ENCODE results near the gene SEMA3B.
A peak's percentile ranks its signal among the peaks of the same experiment; 100 is the strongest.
"Not testable (repeated sequence)": the region's sequence is repeated elsewhere in the genome, so short reads cannot be mapped to it uniquely, and the experiment has no call there.

SEMA3B gene

GRCh38 chr3:50241163-50241562 is 27.8 kb upstream of the SEMA3B start:
- peaks cover 80% of the 10 kb centered on the region for H3K4me1 ChIP-seq (ENCODE audit: control insufficient read depth, insufficient read depth, low read length)
- H3K9ac ChIP-seq (ENCODE audit: low read length): no peak overlapping the region

GRCh38 chr3:50241713-50242380 is 27.1 kb upstream of the SEMA3B start:
- Histone ChIP-seq H3K9ac (ENCODE audit: low read length) (peak overlapping the region; percentile 7), H3K9me3 (ENCODE audit: control insufficient read depth, low read length) (no peaks in the 10 kb centered on the region), H3K4me1 (ENCODE audit: control insufficient read depth, insufficient read depth, low read length) (peaks cover 81% of the 10 kb centered on the region), H3K4me3 (ENCODE audit: low read length) (no peak overlapping the region), H3K27me3 (ENCODE audit: control insufficient read depth, insufficient read depth, low read length) (peaks cover 9% of the 10 kb centered on the region), H3K36me3 (ENCODE audit: control insufficient read depth, insufficient read depth, low read length) (no peaks in the 10 kb centered on the region)

More at GRCh38 chr3:50241163-50241562, 27.8 kb upstream of the SEMA3B start:
- no peak overlapping the region for H3K4me3 ChIP-seq (ENCODE audit: low read length)
- H3K9me3 ChIP-seq (ENCODE audit: control insufficient read depth, low read length): no peaks in the 10 kb centered on the region
- no peaks in the 10 kb centered on the region for H3K36me3 ChIP-seq (ENCODE audit: control insufficient read depth, insufficient read depth, low read length)
- H3K27me3 ChIP-seq (ENCODE audit: control insufficient read depth, insufficient read depth, low read length): peaks cover 12% of the 10 kb centered on the region

- H3K9ac ChIP-seq (ENCODE audit: low read length): peak overlapping the region; percentile 7
These were observed 26.6 kb upstream of the SEMA3B start for GRCh38 chr3:50242381-50242770.

GRCh38 chr3:50242851-50243542 is 25.9 kb upstream of the SEMA3B start:
- Histone ChIP-seq H3K9me3 (ENCODE audit: control insufficient read depth, low read length) (no peaks in the 10 kb centered on the region), H3K4me3 (ENCODE audit: low read length) (no peak overlapping the region), H3K36me3 (ENCODE audit: control insufficient read depth, insufficient read depth, low read length) (no peaks in the 10 kb centered on the region), H3K4me1 (ENCODE audit: control insufficient read depth, insufficient read depth, low read length) (peaks cover 81% of the 10 kb centered on the region), H3K27me3 (ENCODE audit: control insufficient read depth, insufficient read depth, low read length) (no peaks in the 10 kb centered on the region), H3K9ac (ENCODE audit: low read length) (peak overlapping the region; percentile 7)

More at GRCh38 chr3:50242381-50242770, 26.6 kb upstream of the SEMA3B start:
- Histone ChIP-seq H3K9me3 (ENCODE audit: control insufficient read depth, low read length) (no peaks in the 10 kb centered on the region), H3K36me3 (ENCODE audit: control insufficient read depth, insufficient read depth, low read length) (no peaks in the 10 kb centered on the region), H3K4me1 (ENCODE audit: control insufficient read depth, insufficient read depth, low read length) (peaks cover 81% of the 10 kb centered on the region), H3K4me3 (ENCODE audit: low read length) (no peak overlapping the region), H3K27me3 (ENCODE audit: control insufficient read depth, insufficient read depth, low read length) (peaks cover 4% of the 10 kb centered on the region)

- H3K27me3 ChIP-seq (ENCODE audit: control insufficient read depth, insufficient read depth, low read length): no peaks in the 10 kb centered on the region
- H3K4me3 ChIP-seq (ENCODE audit: low read length): no peak overlapping the region
These were observed 25.4 kb upstream of the SEMA3B start for GRCh38 chr3:50243543-50243895.

GRCh38 chr3:50244813-50245212 is 24.1 kb upstream of the SEMA3B start:
- H3K36me3 ChIP-seq (ENCODE audit: control insufficient read depth, insufficient read depth, low read length); H3K27me3 ChIP-seq (ENCODE audit: control insufficient read depth, insufficient read depth, low read length); H3K9me3 ChIP-seq (ENCODE audit: control insufficient read depth, low read length); H3K4me3 ChIP-seq (ENCODE audit: low read length): not testable (repeated sequence)
- H3K4me1 ChIP-seq (ENCODE audit: control insufficient read depth, insufficient read depth, low read length): peaks cover 81% of the 10 kb centered on the region
- peak overlapping the region; percentile 16 for H3K9ac ChIP-seq (ENCODE audit: low read length)

More at GRCh38 chr3:50243543-50243895, 25.4 kb upstream of the SEMA3B start:
- Histone ChIP-seq H3K9me3 (ENCODE audit: control insufficient read depth, low read length) (no peaks in the 10 kb centered on the region), H3K36me3 (ENCODE audit: control insufficient read depth, insufficient read depth, low read length) (no peaks in the 10 kb centered on the region), H3K9ac (ENCODE audit: low read length) (no peak overlapping the region), H3K4me1 (ENCODE audit: control insufficient read depth, insufficient read depth, low read length) (peaks cover 81% of the 10 kb centered on the region)

GRCh38 chr3:50245251-50245745 is 23.6 kb upstream of the SEMA3B start:
- Histone ChIP-seq H3K4me1 (ENCODE audit: control insufficient read depth, insufficient read depth, low read length) (peaks cover 85% of the 10 kb centered on the region), H3K9ac (ENCODE audit: low read length) (peak overlapping the region; percentile 69), H3K4me3 (ENCODE audit: low read length) (no peak overlapping the region), H3K9me3 (ENCODE audit: control insufficient read depth, low read length) (no peaks in the 10 kb centered on the region), H3K27me3 (ENCODE audit: control insufficient read depth, insufficient read depth, low read length) (no peaks in the 10 kb centered on the region), H3K36me3 (ENCODE audit: control insufficient read depth, insufficient read depth, low read length) (no peaks in the 10 kb centered on the region)

- Histone ChIP-seq H3K9ac (ENCODE audit: low read length) (peak overlapping the region; percentile 69), H3K36me3 (ENCODE audit: control insufficient read depth, insufficient read depth, low read length) (no peaks in the 10 kb centered on the region), H3K27me3 (ENCODE audit: control insufficient read depth, insufficient read depth, low read length) (no peaks in the 10 kb centered on the region), H3K4me3 (ENCODE audit: low read length) (peak overlapping the region; percentile 68), H3K9me3 (ENCODE audit: control insufficient read depth, low read length) (no peaks in the 10 kb centered on the region), H3K4me1 (ENCODE audit: control insufficient read depth, insufficient read depth, low read length) (peaks cover 89% of the 10 kb centered on the region)
These were observed 23.0 kb upstream of the SEMA3B start for GRCh38 chr3:50245831-50246516.

- H3K9ac ChIP-seq (ENCODE audit: low read length): peak overlapping the region; percentile 69
- peak overlapping the region; percentile 68 for H3K4me3 ChIP-seq (ENCODE audit: low read length)
- no peaks in the 10 kb centered on the region for H3K27me3 ChIP-seq (ENCODE audit: control insufficient read depth, insufficient read depth, low read length)
- no peaks in the 10 kb centered on the region for H3K36me3 ChIP-seq (ENCODE audit: control insufficient read depth, insufficient read depth, low read length)
- no peaks in the 10 kb centered on the region for H3K9me3 ChIP-seq (ENCODE audit: control insufficient read depth, low read length)
- peaks cover 88% of the 10 kb centered on the region for H3K4me1 ChIP-seq (ENCODE audit: control insufficient read depth, insufficient read depth, low read length)
These were observed 22.4 kb upstream of the SEMA3B start for GRCh38 chr3:50246517-50246954.

- no peaks in the 10 kb centered on the region for H3K27me3 ChIP-seq (ENCODE audit: control insufficient read depth, insufficient read depth, low read length)
- H3K36me3 ChIP-seq (ENCODE audit: control insufficient read depth, insufficient read depth, low read length): no peaks in the 10 kb centered on the region
- peak overlapping the region; percentile 36 for H3K9ac ChIP-seq (ENCODE audit: low read length)
- H3K9me3 ChIP-seq (ENCODE audit: control insufficient read depth, low read length): no peaks in the 10 kb centered on the region
- H3K4me3 ChIP-seq (ENCODE audit: low read length): no peak overlapping the region
- H3K4me1 ChIP-seq (ENCODE audit: control insufficient read depth, insufficient read depth, low read length): peaks cover 78% of the 10 kb centered on the region
These were observed 20.6 kb upstream of the SEMA3B start for GRCh38 chr3:50248387-50248786.

- H3K4me3 ChIP-seq (ENCODE audit: low read length): no peak overlapping the region
- H3K9me3 ChIP-seq (ENCODE audit: control insufficient read depth, low read length): no peaks in the 10 kb centered on the region
- no peaks in the 10 kb centered on the region for H3K27me3 ChIP-seq (ENCODE audit: control insufficient read depth, insufficient read depth, low read length)
- no peaks in the 10 kb centered on the region for H3K36me3 ChIP-seq (ENCODE audit: control insufficient read depth, insufficient read depth, low read length)
- peak overlapping the region; percentile 36 for H3K9ac ChIP-seq (ENCODE audit: low read length)
- H3K4me1 ChIP-seq (ENCODE audit: control insufficient read depth, insufficient read depth, low read length): peaks cover 72% of the 10 kb centered on the region
These were observed 19.5 kb upstream of the SEMA3B start for GRCh38 chr3:50249457-50249856.

GRCh38 chr3:50250514-50250913 is 18.4 kb upstream of the SEMA3B start:
- peaks cover 71% of the 10 kb centered on the region for H3K4me1 ChIP-seq (ENCODE audit: control insufficient read depth, insufficient read depth, low read length)
- H3K36me3 ChIP-seq (ENCODE audit: control insufficient read depth, insufficient read depth, low read length): no peaks in the 10 kb centered on the region
- H3K4me3 ChIP-seq (ENCODE audit: low read length): no peak overlapping the region
- no peaks in the 10 kb centered on the region for H3K9me3 ChIP-seq (ENCODE audit: control insufficient read depth, low read length)
- no peak overlapping the region for H3K9ac ChIP-seq (ENCODE audit: low read length)
- no peaks in the 10 kb centered on the region for H3K27me3 ChIP-seq (ENCODE audit: control insufficient read depth, insufficient read depth, low read length)

Measured in mucosa of stomach (tissue), 1 donor.